ENCODE results near the gene BTBD9.

GRCh38 chr6:38174315-38174714, 465.4 kb downstream of the BTBD9 start:
- no peak for TF ChIP-seq POLR2A (IDR thresholded peaks at IDR 0.05; ENCODE audit: low read length)
- TF ChIP-seq GATA1 (IDR thresholded peaks at IDR 0.05; ENCODE audit: low read depth, low read length) = no peak

Data from erythroblast (primary cell).